GM21619 (cell line): Measurements from ENCODE around the gene ZDHHC8.

Experiments used
- ATAC-seq: cut with Tn5 transposase; IDR thresholded peaks from one replicate; pipeline ENCODE4 v1.9.1; 2021; ENCODE audit not compliant: unreplicated experiment

Gene ZDHHC8

GRCh38 chr22:20094197-20094807, 37.3 kb upstream of the ZDHHC8 start:
- ATAC-seq: no peak

DNA sequence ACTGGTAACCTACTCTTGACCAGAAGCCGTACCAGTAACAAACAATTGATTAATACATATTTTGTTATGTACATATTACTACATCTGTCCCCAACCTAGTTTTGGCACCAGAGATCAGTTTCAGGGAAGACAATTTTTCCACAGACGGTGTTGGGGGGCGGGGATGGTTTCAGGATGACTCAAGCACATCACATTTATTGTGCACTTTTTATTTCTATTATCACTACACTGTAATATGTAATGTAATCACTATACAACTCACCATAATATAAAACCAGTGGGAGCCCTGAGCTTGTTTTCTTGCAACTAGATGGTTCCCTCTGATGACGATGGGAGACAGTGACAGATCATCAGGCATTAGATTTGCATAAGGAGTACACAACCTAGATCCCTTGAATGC, 36.1 kb upstream of the ZDHHC8 start:
- ATAC-seq: no peak

GRCh38 chr22:20096574-20097420, 34.8 kb upstream of the ZDHHC8 start:
- no peak for ATAC-seq

DNA sequence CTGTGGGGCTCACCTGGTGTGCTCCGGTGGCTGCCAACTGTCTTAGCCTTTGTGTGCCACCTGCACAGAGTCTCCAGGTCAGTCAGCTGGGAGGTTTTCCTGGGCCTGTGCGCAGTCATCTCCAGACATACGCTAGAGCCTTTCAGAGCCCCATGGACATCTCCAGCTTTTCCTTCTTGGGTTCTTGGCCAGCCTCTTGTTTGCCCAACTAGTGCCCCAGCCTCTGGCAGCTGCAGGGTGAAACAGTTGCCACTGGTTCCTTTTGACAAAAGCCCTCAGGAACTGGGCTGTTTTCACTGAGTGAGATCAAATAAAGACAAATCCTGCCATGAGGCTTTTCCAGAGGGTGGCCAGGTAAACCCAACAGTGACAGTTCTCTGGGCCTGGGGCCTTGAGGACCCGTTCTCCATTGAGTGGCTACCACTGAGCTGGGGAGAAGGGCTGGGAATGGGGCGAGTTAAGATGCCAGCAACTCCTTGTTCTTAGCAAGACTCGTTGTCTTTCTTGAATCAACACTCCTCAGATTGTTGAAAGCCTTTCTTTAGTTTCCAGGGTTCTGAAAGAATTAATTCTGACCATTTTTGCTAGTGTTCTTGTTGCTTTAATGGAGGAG, 32.4 kb upstream of the ZDHHC8 start:
- ATAC-seq: no peak

GRCh38 chr22:20101638-20102037, 30.0 kb upstream of the ZDHHC8 start:
- ATAC-seq: no peak

- no peak for ATAC-seq
Observed at GRCh38 chr22:20102203-20102780, 29.3 kb upstream of the ZDHHC8 start.

GRCh38 chr22:20105456-20106204, 26.0 kb upstream of the ZDHHC8 start:
- ATAC-seq: no peak

DNA sequence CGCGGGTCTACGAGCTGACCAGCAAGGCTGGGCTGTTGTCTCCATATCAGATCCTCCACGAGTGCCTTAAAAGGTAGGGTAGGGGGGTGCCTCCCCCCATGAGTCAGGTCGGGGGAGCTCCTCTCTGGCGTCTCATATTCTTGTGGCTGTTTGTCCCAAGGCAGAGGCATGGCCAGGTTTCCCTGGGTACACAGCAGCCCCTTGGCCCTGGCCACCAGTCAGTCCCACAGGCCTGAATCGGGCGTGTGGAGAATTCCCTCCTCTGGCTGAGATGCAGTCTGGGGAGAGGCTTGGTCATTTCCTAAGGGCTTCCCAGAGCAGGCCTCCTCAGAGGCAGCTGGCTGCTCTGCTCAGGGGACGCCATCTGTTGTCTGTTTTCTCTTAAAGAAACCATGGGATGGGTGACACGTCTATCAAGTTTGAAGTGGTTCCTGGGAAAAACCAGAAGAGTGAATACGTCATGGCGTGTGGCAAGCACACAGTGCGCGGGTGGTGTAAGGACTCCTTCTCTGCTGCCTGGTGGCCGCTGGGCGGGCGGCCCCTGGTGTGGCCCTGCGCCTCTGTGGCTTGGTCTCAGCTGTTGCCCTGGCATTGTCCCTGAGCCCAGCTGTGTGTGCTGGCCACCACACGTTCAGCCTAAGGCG, 25.3 kb upstream of the ZDHHC8 start:
- ATAC-seq: no peak

DNA sequence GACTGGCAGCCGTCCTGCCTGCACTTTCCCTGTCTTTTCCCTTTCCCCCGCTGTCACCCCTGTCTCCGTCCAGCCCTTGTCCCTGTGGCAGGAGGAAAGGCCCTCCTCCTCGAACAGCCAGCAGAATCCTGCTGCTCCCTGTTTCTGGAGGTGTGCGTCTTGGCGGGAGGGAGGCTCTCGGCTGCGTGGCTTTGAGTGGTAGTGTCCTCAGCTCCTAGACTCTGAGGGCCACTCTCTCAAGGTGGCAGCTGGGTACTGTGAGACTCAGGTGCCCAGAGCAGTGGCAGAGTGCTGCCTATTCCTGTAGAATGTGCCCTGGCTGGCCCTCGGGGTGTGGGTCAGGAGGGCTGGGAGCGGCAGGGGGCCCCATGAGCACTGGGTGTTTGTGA, 24.8 kb upstream of the ZDHHC8 start:
- ATAC-seq: no peak

GRCh38 chr22:20107471-20107901, 24.1 kb upstream of the ZDHHC8 start:
- no peak for ATAC-seq

GRCh38 chr22:20107951-20108756, 23.4 kb upstream of the ZDHHC8 start:
- no peak for ATAC-seq

GRCh38 chr22:20108757-20109230, 22.8 kb upstream of the ZDHHC8 start:
- ATAC-seq: no peak

DNA sequence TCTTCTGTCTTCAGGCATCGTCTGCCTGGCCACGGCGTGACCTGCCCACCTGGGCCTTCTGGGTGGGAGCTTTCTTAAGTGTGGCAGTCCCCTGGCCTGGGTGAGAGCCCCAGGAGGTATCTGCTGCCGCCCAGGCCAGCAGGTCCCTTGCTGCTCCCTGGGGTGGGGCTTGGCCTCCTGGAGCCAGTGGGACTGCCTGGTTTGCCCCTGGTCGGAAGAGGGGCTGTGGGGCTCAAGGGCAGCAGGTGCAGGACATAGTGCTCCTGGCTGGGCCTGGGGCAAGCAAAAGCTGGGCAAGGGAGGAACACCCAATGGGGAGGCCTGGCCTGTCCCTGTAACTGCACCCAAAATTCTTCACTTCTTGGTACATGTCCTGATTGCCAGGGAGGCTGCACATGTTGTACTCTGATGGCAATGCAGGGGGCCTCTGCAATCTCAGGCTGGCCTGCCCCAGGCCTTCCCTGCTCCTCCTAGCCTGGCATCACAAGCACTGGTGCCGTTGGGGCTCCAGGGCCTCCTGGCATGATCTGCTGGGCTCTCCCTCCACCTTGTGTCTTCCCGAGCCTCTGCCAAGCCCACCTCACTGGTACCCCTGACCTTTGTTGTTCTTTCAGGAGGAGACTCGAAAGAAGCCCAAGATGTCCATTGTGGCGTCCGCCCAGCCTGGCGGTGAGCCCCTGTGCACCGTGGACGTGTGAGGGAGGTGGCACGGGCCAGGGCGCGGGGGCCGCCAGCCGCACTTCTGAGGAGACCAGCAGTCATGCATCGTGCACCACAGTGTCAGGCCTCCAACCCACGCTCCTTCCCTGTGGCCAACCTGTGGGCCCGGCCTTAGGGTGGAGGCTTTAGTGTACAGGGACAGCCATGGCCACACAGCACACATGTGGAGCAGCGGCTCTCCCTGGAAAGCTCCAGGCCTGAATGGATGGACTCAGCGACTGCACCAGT, 21.9 kb upstream of the ZDHHC8 start:
- no peak for ATAC-seq

- ATAC-seq: no peak
Observed at GRCh38 chr22:20110359-20110985, 21.1 kb upstream of the ZDHHC8 start.

DNA sequence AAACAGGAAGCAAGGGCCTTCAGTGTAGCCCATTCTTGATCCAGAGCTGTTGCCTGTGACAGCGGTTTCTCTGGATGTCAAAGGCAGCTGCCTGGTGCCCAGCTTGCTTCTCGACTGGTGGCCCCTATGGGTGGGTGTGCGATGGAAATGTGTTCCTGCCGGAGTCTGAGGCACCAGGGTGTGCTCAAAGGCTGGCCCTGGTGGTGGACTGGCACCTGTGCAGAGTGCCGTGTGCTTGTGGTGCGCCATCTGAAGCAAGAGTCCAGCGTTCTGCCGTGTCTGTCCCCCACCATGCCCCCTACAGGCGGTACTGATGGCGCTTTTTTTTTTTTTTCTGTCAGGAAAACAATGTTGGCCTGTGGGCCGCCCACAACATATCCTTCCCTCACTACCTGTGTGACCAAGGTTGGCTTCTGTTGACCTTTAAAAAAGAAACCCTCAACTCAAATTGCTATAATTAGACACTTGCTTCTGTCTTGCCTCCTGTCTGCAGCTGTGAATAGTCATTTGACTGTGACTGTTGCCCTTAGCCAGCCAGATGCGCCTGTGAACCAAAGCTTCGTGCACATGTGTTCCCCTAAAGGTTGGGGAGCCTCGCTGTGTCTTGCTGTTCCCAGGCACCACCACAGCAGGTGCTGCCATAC, 20.4 kb upstream of the ZDHHC8 start:
- ATAC-seq: no peak

DNA sequence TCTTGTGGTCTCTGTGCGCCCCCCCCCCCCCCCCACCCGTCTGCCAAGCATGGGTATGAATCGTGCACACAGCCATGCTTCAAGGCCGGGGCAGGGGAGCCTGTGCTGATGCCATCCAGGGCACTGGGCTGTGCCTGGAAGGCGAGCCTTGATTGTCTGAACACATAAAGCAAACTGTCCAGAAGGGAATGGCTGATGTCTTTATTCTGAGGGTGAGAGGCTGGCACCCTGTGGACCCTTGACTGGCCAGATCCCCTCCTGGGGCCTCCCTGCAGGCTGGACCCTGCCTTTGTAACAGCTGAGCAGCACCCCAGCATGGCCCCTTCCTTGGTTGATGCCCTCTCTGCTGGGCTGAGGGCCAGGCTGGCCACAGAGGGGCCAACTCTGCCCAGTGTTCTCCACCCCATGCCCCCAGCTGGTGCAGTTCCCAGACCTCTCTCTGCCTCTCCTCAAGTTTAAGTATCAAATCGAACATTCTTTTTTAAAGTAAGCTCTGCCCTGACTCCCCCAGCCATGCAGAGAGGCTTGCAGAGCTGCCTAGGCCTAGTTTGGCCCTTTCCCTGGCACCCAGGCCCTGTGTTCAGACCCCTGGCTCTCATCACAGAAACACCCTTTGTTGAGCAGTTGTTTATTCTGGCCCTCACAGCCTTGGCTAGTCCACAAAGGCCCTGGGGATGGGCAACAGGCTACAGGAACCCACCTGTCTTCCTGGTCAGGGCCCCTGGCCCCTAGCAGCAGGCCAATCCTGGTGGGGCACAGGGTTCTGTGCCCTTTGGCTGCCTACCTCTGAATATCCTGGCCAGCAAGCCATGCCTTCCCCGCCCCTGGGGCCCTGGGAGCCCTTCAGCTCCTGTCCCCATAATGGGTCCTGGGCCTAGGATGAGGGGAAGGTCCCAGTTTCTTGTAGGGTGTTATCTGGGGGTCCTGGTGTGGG, 19.6 kb upstream of the ZDHHC8 start:
- ATAC-seq: no peak
